Astrocyte (in vitro differentiated cells and primary cell): Measurements from ENCODE around the gene TNFRSF25. TPM values are rescaled to one million over a fixed set of nuclear protein-coding genes. Genes with fewer than 3 reads are reported as not detected.

ENCODE experiments used
- DNase-seq: peaks from one replicate; pipeline ENCODE4 v3.0.0-alpha.2; 2010; ENCODE audit warnings: low read depth
- FAIRE-seq: peaks from 2 replicates; lab custom pipeline; 2011; peaks lifted over from hg19 to GRCh38; lab: Jason Lieb, UNC
- H2AFZ ChIP-seq: 2 replicates; pipeline ENCODE4 v1.6.0; 2012; ENCODE audit warnings: low read depth, low read length, inconsistent platforms
- H3K27ac ChIP-seq: 2 replicates; pipeline ENCODE4 v1.5.1; 2011; ENCODE audit warnings: low read depth, low read length, inconsistent platforms
- H3K27me3 ChIP-seq: 2 replicates; pipeline ENCODE4 v1.6.0; 2011; ENCODE audit warnings: low read length, inconsistent platforms; ENCODE audit not compliant: insufficient read depth
- H3K36me3 ChIP-seq: 2 replicates; pipeline ENCODE4 v1.5.1; 2011; ENCODE audit warnings: low read length, inconsistent platforms; ENCODE audit not compliant: insufficient read depth
- H3K4me1 ChIP-seq: 2 replicates; pipeline ENCODE4 v1.5.1; 2011; ENCODE audit warnings: low read length, inconsistent platforms; ENCODE audit not compliant: insufficient read depth
- H3K4me2 ChIP-seq: 2 replicates; pipeline ENCODE4 v1.6.0; 2012; ENCODE audit warnings: low read length, inconsistent platforms
- H3K4me3 ChIP-seq: 2 replicates; pipeline ENCODE4 v1.5.1; 2011; ENCODE audit warnings: low read depth, mild to moderate bottlenecking, low read length, inconsistent platforms; ENCODE audit not compliant: insufficient read depth
- H3K79me2 ChIP-seq: 2 replicates; pipeline ENCODE4 v1.6.0; 2012; ENCODE audit warnings: mild to moderate bottlenecking, low read length, inconsistent platforms; ENCODE audit not compliant: insufficient read depth
- H3K9ac ChIP-seq: 2 replicates; pipeline ENCODE4 v1.6.0; 2012; ENCODE audit warnings: mild to moderate bottlenecking, low read length, inconsistent platforms
- H3K9me3 ChIP-seq: 2 replicates; pipeline ENCODE4 v1.5.1; 2012; ENCODE audit warnings: low read depth, mild to moderate bottlenecking, low read length, inconsistent platforms; ENCODE audit not compliant: insufficient read depth
- H4K20me1 ChIP-seq: 2 replicates; pipeline ENCODE4 v1.6.0; 2012; ENCODE audit warnings: low read length, inconsistent platforms; ENCODE audit not compliant: insufficient read depth
- H3K27ac Mint-ChIP-seq: one replicate; pipeline ENCODE4 v1.8.0; 2021; ENCODE audit warnings: mild to moderate bottlenecking, mixed read lengths; ENCODE audit not compliant: unreplicated experiment
- H3K27me3 Mint-ChIP-seq: one replicate; pipeline ENCODE4 v1.8.0; 2021; ENCODE audit warnings: low read depth, mixed read lengths; ENCODE audit not compliant: unreplicated experiment
- H3K36me3 Mint-ChIP-seq: one replicate; pipeline ENCODE4 v1.8.0; 2021; ENCODE audit warnings: low read depth, mixed read lengths; ENCODE audit not compliant: unreplicated experiment
- H3K4me1 Mint-ChIP-seq: one replicate; pipeline ENCODE4 v1.8.0; 2021; ENCODE audit warnings: low read depth, mixed read lengths; ENCODE audit not compliant: unreplicated experiment
- H3K4me3 Mint-ChIP-seq: one replicate; pipeline ENCODE4 v1.8.0; 2021; ENCODE audit warnings: mild to moderate bottlenecking, moderate library complexity, mixed read lengths; ENCODE audit not compliant: unreplicated experiment
- H3K9me3 Mint-ChIP-seq: one replicate; pipeline ENCODE4 v1.8.0; 2021; ENCODE audit warnings: mild to moderate bottlenecking, mixed read lengths; ENCODE audit not compliant: unreplicated experiment
- EZH2 ChIP-seq: IDR thresholded peaks from 2 replicates; pipeline ENCODE4 v1.6.1; 2012; ENCODE audit warnings: mild to moderate bottlenecking, low read length, inconsistent platforms; ENCODE audit not compliant: insufficient read depth
- total RNA-seq: library from RNA; stranded (reverse); gene quantifications from 2 replicates; pipeline ENCODE4 v1.2.1, GENCODE V29; 2021
- TF ChIP-seq, protein P1 (sequence below): IDR thresholded peaks from 2 replicates; pipeline ENCODE4 v1.5.1; 2011; ENCODE audit warnings: low read depth, mild to moderate bottlenecking, inconsistent platforms, low read length, moderate library complexity; ENCODE audit not compliant: insufficient read depth

TNFRSF25 gene
- total RNA-seq, 1 donor from 2014 or later = 18.8 TPM

DNA sequence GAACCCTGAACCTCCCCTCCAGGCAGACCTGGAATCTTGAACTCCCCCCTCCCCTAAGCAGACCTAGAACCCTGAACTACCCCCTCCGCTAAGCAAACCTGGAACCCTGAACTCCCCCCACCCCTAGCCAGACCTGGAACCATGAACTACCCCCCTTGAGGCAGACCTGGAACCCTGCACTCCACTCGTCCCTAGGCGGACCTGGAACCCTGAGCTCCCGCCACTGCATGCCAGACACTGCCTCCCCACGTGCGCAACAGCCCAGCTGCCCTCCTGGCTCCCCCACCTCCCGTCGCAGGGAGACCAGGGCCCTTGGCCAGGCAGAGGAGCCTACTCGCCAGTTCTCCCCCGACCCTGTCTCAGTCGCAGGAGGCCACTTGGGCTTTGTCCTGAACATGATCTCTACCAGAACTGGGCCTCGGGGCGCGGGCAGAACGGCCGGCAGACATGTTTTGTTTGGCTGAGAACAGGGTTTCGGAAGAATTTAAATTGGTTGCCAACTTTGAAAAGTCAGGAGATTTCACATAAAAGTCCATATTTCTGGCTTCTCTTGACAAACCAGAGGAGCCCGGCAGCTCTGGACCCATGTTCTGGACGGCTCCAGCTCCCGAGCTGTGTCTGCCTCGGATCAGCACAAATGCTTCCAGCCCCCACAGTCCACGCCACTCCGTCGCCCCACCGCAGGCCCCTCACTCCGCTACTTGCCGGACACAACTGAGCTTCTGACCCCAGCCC is 34.7 kb upstream of the TNFRSF25 start:
- Histone ChIP-seq H4K20me1 (no peaks in the 10 kb centered on the region), H3K79me2 (peaks cover 10% of the 10 kb centered on the region), H3K27me3 (peaks cover 2% of the 10 kb centered on the region), H3K4me2 (no peak overlapping the region), H2AFZ (no peak overlapping the region), H3K27ac (no peak overlapping the region), H3K9me3 (no peaks in the 10 kb centered on the region), H3K36me3 (no peaks in the 10 kb centered on the region), H3K4me3 (no peak overlapping the region), H3K4me1 (peaks cover 11% of the 10 kb centered on the region), H3K9ac (no peak overlapping the region)
- H3K36me3 Mint-ChIP-seq = no peaks in the 10 kb centered on the region
- FAIRE-seq (no peak), DNase-seq (no peak)
- H3K27ac Mint-ChIP-seq = no peak overlapping the region
- H3K4me1 Mint-ChIP-seq = peaks cover 3% of the 10 kb centered on the region
- no peak overlapping the region for H3K4me3 Mint-ChIP-seq
- H3K27me3 Mint-ChIP-seq = peaks cover 17% of the 10 kb centered on the region
- H3K9me3 Mint-ChIP-seq = no peaks in the 10 kb centered on the region
- TF ChIP-seq, protein P1, sequence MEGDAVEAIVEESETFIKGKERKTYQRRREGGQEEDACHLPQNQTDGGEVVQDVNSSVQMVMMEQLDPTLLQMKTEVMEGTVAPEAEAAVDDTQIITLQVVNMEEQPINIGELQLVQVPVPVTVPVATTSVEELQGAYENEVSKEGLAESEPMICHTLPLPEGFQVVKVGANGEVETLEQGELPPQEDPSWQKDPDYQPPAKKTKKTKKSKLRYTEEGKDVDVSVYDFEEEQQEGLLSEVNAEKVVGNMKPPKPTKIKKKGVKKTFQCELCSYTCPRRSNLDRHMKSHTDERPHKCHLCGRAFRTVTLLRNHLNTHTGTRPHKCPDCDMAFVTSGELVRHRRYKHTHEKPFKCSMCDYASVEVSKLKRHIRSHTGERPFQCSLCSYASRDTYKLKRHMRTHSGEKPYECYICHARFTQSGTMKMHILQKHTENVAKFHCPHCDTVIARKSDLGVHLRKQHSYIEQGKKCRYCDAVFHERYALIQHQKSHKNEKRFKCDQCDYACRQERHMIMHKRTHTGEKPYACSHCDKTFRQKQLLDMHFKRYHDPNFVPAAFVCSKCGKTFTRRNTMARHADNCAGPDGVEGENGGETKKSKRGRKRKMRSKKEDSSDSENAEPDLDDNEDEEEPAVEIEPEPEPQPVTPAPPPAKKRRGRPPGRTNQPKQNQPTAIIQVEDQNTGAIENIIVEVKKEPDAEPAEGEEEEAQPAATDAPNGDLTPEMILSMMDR = no peak
- no peak for TF ChIP-seq EZH2

DNA sequence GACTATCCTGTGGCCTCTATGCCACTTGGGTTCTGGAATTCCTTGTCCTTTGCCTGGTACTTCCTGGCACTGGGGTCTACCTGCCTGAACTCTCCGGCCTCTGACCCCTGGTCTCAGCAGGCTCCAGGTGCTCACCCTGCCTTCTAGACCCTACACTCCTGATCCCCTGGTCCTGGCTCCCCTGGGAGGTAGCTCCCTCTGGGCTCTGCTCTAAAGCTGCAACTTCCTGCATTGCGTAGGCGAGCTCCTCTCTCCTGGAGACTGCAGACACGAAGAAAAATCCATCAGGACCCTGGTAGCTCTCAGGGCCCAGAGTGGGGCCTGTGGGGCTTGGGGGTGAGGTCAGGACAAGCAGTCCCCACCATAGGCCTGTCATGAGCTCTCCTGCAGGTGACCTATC is 33.3 kb upstream of the TNFRSF25 start:
- Mint-ChIP-seq H3K27ac (no peak overlapping the region), H3K9me3 (no peaks in the 10 kb centered on the region), H3K27me3 (peaks cover 12% of the 10 kb centered on the region), H3K4me3 (peak overlapping the region; percentile 62), H3K36me3 (no peaks in the 10 kb centered on the region), H3K4me1 (peaks cover 3% of the 10 kb centered on the region)
- Histone ChIP-seq H3K4me1 (peaks cover 15% of the 10 kb centered on the region), H3K9me3 (no peaks in the 10 kb centered on the region), H3K4me2 (no peak overlapping the region), H3K27me3 (peaks cover 2% of the 10 kb centered on the region), H3K4me3 (no peak overlapping the region), H2AFZ (no peak overlapping the region), H3K79me2 (peaks cover 12% of the 10 kb centered on the region), H3K9ac (no peak overlapping the region), H3K36me3 (no peaks in the 10 kb centered on the region), H4K20me1 (no peaks in the 10 kb centered on the region), H3K27ac (no peak overlapping the region)
- DNase-seq (no peak), FAIRE-seq (no peak)
- TF ChIP-seq EZH2 = no peak
- TF ChIP-seq, protein P1 = no peak

DNA sequence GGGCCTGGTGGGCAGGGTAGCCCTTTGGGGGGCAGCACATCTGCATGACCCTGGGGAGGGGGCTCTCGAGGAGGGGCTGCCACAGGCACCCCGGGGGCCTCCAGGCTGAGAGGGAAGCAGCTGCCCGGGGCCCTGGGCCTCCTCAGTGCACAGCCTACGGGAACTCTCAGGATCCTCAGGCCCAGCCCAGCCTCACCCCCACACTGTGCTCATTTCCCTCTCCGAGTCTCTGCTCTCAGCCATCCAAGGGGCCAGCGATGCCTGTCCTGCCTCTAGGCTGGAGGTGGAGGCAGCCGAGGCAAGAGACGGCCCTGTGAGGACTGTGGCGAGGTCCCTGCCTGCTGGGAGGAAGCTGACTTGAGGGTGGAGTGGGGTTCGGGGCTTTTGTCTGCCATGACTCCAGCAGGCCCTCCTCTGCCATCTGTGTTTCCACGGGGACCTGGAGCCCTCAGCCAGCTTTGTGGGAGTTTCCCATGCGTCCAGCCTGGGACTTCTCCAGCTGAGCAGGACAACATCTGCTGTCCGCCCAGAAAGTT is 32.7 kb upstream of the TNFRSF25 start:
- TF ChIP-seq, protein P1 = no peak
- TF ChIP-seq EZH2 = no peak
- Mint-ChIP-seq H3K4me1 (peaks cover 3% of the 10 kb centered on the region), H3K9me3 (no peaks in the 10 kb centered on the region), H3K36me3 (no peaks in the 10 kb centered on the region), H3K4me3 (no peak overlapping the region), H3K27me3 (peaks cover 12% of the 10 kb centered on the region), H3K27ac (no peak overlapping the region)
- peaks cover 12% of the 10 kb centered on the region for H3K79me2 ChIP-seq
- no peak overlapping the region for H3K9ac ChIP-seq
- H3K4me1 ChIP-seq = peaks cover 15% of the 10 kb centered on the region
- no peak for FAIRE-seq
- no peaks in the 10 kb centered on the region for H3K9me3 ChIP-seq
- no peaks in the 10 kb centered on the region for H4K20me1 ChIP-seq
- peaks cover 2% of the 10 kb centered on the region for H3K27me3 ChIP-seq
- peak overlapping the region; percentile 1 for H2AFZ ChIP-seq
- no peaks in the 10 kb centered on the region for H3K36me3 ChIP-seq
- H3K4me2 ChIP-seq = no peak overlapping the region
- H3K4me3 ChIP-seq = no peak overlapping the region
- DNase-seq = no peak
- H3K27ac ChIP-seq = no peak overlapping the region
